Measurements from ENCODE around the gene TM6SF1. TPM values are rescaled to one million over a fixed set of nuclear protein-coding genes. Genes with fewer than 3 reads are reported as not detected.
"Not testable (repeated sequence)": the region's sequence is repeated elsewhere in the genome, so short reads cannot be mapped to it uniquely, and the experiment has no call there.

Gene TM6SF1
- polyA plus RNA-seq, 1 experiment, result 15.1 TPM

DNA sequence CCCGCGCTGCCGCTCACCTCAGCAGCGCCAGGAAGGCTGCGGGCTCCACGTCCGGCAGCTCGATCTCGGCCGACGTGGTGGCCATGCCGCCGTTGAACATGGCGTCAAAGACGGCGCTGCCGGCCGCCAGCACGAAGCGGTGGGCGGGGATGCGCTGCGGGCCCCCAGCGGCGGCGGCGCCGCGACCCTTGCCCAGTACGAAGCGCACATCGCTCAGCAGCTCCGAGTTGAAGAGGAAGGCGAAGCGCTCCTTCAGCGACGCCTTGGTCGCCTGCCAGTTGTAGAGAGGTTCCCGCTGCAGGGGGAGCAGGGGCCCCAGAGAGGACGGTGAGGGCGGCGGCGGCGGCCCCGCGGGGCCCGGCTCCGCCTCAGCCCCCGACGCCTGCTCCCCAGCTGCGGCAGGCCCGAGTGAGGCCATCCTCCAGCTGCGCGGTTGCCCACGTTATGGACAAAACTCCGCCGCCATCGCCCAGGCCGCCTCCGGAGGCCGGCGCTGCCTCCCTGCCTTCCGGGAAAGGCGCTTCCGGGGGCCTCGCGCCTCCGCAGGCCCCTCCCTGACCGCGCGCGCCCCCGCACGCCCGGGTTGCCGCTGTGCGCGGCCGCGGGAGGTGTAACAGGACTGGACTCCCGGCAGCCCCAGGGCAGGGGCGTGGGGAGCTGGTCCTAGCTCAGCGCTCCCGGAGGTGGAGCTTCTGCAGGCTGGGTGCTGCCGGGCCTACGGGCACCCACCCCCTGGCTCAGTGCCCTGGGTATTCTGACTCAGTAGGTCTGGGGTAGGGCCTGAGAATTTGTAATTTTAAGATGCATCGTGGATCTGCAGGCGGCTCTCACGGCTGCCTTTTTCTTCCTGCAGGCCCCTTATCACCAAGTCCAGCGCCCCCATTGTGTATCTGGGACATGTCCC lies 40.5 kb upstream of the TM6SF1 start, which contains the start of gene BTBD1:
Gene BTBD1 (minus strand): TSS at position 519 of the 904 bp plus-strand sequence. CDS start 101 bp downstream, at position 418.
- Histone ChIP-seq H3K9me3 (ENCODE audit: control insufficient read depth, insufficient read depth, low read length) (no peaks in the 10 kb centered on the region), H3K27me3 (ENCODE audit: control insufficient read depth, insufficient read depth, low read length) (no peaks in the 10 kb centered on the region), H3K27ac (ENCODE audit: low read depth, low read length) (peak within 1 kb of the TSS; percentile 67), H3K4me3 (ENCODE audit: low read depth, low read length) (peak within 1 kb of the TSS; percentile 89)
- DNase-seq (ENCODE audit: low read depth, low spot score), result peak; percentile 90
- ChIA-PET POLR2A (interaction anchor here (0.6 to 1.6 kb wide), 10 partner anchors 10 to 526 kb away, joined by 3 to 14 read pairs (median 4); partner anchors contain the start of gene RPS17), CTCF (interaction anchor here (0.7 to 1.8 kb wide), 6 partner anchors 9 to 134 kb away, joined by 3 to 19 read pairs (median 4); partner anchors contain the start of gene C15orf40)
- TF ChIP-seq, protein P1, sequence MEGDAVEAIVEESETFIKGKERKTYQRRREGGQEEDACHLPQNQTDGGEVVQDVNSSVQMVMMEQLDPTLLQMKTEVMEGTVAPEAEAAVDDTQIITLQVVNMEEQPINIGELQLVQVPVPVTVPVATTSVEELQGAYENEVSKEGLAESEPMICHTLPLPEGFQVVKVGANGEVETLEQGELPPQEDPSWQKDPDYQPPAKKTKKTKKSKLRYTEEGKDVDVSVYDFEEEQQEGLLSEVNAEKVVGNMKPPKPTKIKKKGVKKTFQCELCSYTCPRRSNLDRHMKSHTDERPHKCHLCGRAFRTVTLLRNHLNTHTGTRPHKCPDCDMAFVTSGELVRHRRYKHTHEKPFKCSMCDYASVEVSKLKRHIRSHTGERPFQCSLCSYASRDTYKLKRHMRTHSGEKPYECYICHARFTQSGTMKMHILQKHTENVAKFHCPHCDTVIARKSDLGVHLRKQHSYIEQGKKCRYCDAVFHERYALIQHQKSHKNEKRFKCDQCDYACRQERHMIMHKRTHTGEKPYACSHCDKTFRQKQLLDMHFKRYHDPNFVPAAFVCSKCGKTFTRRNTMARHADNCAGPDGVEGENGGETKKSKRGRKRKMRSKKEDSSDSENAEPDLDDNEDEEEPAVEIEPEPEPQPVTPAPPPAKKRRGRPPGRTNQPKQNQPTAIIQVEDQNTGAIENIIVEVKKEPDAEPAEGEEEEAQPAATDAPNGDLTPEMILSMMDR (IDR thresholded peaks at IDR 0.05; ENCODE audit: low read depth, low read length), result no peak

DNA sequence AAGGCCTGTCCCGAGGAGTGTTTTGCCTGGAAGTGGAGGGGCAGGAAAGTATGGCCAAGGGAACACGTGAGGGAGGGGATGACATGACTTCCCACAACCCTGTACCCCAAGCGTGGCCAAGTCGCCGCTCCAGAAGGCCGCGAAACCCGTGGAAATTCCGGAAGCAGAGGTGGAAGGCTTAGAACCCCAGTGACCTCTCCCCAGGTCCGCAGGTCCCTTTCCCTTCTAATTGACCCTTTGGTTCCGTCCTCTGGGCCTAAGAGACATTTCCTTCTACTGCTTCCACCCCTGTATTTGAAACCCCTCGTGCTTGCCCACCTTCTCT lies 39.8 kb upstream of the TM6SF1 start:
- TF ChIP-seq, protein P1 (IDR thresholded peaks at IDR 0.05; ENCODE audit: low read depth, low read length), result no peak
- Histone ChIP-seq H3K9me3 (ENCODE audit: control insufficient read depth, insufficient read depth, low read length) (no peaks in the 10 kb centered on the region), H3K27ac (ENCODE audit: low read depth, low read length) (peak overlapping the region; percentile 67), H3K4me3 (ENCODE audit: low read depth, low read length) (peak overlapping the region; percentile 89), H3K27me3 (ENCODE audit: control insufficient read depth, insufficient read depth, low read length) (no peaks in the 10 kb centered on the region)
- DNase-seq (ENCODE audit: low read depth, low spot score), result no peak
- ChIA-PET POLR2A (interaction anchor here (0.6 to 1.6 kb wide), 8 partner anchors 10 to 527 kb away, joined by 3 to 14 read pairs (median 5); partner anchors contain the start of gene RPS17), CTCF (interaction anchor here (0.9 to 1.8 kb wide), 5 partner anchors 10 to 67 kb away, joined by 3 to 19 read pairs (median 4); partner anchors contain the start of gene C15orf40)

DNA sequence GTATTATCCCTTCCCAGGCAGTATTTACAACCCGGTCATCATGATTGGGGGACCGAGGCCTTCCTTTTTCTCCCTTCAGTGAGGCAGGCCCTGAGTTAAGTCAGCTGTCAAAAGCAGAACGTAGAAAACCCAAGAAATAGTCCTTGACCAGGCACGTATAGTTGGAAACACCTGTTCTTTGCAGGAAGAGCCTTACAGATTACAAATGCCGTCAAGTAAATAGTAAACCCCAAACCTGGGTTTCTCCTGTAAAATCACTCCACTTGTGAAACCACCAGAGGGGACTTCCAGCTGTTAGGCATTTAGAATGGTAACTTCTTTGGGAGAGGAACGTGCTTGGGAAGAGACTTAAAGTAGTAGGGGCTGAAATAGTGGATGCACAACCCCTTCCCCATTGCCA lies 39.4 kb upstream of the TM6SF1 start:
- Histone ChIP-seq H3K9me3 (ENCODE audit: control insufficient read depth, insufficient read depth, low read length) (peaks cover 1% of the 10 kb centered on the region; the same call in 1 of the 2 replicates), H3K27ac (ENCODE audit: low read depth, low read length) (no peak overlapping the region), H3K4me3 (ENCODE audit: low read depth, low read length) (no peak overlapping the region), H3K27me3 (ENCODE audit: control insufficient read depth, insufficient read depth, low read length) (no peaks in the 10 kb centered on the region)
- TF ChIP-seq, protein P1 (IDR thresholded peaks at IDR 0.05; ENCODE audit: low read depth, low read length), result no peak
- no peak for DNase-seq (ENCODE audit: low read depth, low spot score)
- ChIA-PET POLR2A (no interaction called here), CTCF (interaction anchor here (0.9 to 1.8 kb wide), 3 partner anchors 10 to 57 kb away, joined by 3 to 19 read pairs (median 4); partner anchors contain the start of gene C15orf40)

DNA sequence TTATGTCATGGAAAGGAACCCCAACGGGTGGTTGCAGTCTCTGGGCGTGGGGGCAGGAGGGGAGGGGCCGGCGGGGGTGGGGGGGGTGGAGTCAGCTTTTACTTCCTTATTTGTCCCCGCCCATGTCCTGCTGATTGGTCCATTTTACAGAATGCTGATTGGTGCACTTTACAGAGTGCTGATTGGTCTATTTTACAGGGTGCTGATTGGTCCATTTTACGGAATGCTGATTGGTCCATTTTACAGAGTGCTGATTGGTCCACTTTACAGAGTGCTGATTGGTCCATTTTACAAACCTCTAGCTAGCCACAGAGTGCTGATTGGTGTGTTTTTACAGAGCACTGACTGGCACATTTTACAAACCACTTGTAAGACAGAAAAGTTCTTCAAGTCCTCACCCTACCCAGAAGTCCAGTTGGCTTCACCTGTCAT lies 38.2 kb upstream of the TM6SF1 start:
- H3K27ac ChIP-seq (ENCODE audit: low read depth, low read length); H3K4me3 ChIP-seq (ENCODE audit: low read depth, low read length); POLR2A ChIA-PET; H3K27me3 ChIP-seq (ENCODE audit: control insufficient read depth, insufficient read depth, low read length); H3K9me3 ChIP-seq (ENCODE audit: control insufficient read depth, insufficient read depth, low read length); DNase-seq (ENCODE audit: low read depth, low spot score): not testable (repeated sequence)
- CTCF ChIA-PET, result interaction anchor here (0.9 to 1.3 kb wide), 2 partner anchors 9 to 59 kb away, joined by 3 to 4 read pairs; no protein-coding TSS in a partner anchor

DNA sequence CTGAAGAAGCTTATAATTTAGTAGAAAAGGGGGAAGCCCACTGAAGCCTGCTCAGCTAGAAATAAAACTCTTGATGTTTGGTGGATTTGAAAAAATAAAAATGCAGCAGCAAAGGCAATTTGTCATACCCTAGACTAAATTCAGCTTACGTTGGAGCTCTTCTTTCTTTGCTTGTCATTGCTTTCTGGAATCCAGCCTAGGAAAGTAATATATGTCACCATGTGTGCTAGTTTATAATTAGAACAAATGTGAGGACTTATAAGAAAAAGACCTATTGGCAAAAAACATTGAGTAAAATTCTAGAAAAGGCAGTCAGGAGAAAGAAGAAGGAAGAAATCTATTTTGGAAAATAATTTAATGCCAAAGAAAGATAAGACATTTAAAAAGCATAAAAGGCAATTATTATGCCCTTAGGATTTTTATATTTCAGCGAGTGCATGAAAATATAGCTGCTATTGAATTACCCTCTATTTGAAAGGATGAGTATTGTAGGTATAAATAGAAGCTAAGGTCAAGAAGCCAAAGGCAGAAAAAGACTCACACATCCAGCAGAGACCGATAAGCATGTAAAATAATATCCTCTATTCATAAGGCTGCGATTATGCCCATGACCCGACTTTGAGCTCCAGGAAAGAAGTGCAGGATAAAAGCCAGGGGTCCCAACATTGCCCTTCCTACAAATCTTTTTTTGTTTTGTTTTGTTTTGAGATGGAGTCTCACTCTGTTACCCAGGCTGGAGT lies 29.8 kb upstream of the TM6SF1 start:
- POLR2A ChIA-PET, result no interaction called here
- no peak overlapping the region for H3K27ac ChIP-seq (ENCODE audit: low read depth, low read length)
- H3K9me3 ChIP-seq (ENCODE audit: control insufficient read depth, insufficient read depth, low read length), result peaks cover 7% of the 10 kb centered on the region
- peaks cover 17% of the 10 kb centered on the region for H3K27me3 ChIP-seq (ENCODE audit: control insufficient read depth, insufficient read depth, low read length)
- H3K4me3 ChIP-seq (ENCODE audit: low read depth, low read length), result no peak overlapping the region
- TF ChIP-seq, protein P1 (IDR thresholded peaks at IDR 0.05; ENCODE audit: low read depth, low read length), result no peak
- no peak for DNase-seq (ENCODE audit: low read depth, low spot score)
- CTCF ChIA-PET, result interaction anchor here (0.6 kb wide), 1 partner anchor 9 kb away, joined by 4 read pairs; no protein-coding TSS in a partner anchor
